SH-SY5Y (cell line): Measurements from ENCODE around the gene SMCO3.

ENCODE experiments used
- GATA2 ChIP-seq: IDR thresholded peaks from 2 replicates; pipeline ENCODE4 v1.6.1; 2011; ENCODE audit warnings: mild to moderate bottlenecking, low read depth, low read length
- GATA3 ChIP-seq: IDR thresholded peaks from 2 replicates; pipeline ENCODE4 v1.6.1; 2011; ENCODE audit warnings: low read depth, mild to moderate bottlenecking, low read length, moderate library complexity

GRCh38 chr12:14850929-14851663 lies 37.1 kb upstream of the SMCO3 start:
- TF ChIP-seq GATA3 (no peak), GATA2 (no peak)
